DND-41 (cell line): ENCODE measurements around the gene CTNNA3.

ENCODE experiments used
- EZH2 ChIP-seq: IDR thresholded peaks from 3 replicates; pipeline ENCODE4 v1.6.1; 2012; ENCODE audit warnings: borderline replicate concordance, low read depth, mild to moderate bottlenecking, moderate library complexity, low read length, inconsistent platforms; ENCODE audit not compliant: severe bottlenecking
- TF ChIP-seq, protein P1 (sequence below): IDR thresholded peaks from 2 replicates; pipeline ENCODE4 v1.5.1; 2012; ENCODE audit warnings: borderline replicate concordance, low read length, moderate library complexity, mild to moderate bottlenecking; ENCODE audit not compliant: poor library complexity, severe bottlenecking; ENCODE audit errors: extremely low read depth

DNA sequence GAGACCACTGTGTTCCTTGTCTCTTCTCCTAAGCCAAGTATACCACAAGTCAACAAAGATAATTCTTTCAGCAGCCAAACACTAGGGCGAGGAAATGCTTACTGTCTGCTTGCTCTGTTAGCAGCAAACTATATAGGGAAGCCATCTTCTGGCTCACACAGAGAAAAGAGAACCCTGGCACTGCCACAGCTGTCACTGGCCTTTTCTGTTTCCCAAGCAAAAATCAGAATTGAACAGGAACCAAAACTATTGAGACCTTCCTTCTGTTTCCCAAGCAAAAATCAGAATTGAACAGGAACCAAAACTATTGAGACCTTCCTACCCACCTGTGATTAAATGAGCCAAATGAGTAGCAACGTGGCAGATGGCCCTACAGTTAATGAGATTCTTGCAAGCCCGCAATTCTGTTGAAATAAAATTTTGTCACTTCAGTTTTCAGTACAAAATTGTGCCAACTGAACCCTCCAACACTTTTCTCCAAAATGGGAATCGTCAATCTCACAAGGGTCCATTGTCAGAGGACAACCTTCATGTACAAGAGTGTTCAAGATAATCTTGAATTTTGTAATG lies 715.7 kb downstream of the CTNNA3 start:
- TF ChIP-seq, protein P1, sequence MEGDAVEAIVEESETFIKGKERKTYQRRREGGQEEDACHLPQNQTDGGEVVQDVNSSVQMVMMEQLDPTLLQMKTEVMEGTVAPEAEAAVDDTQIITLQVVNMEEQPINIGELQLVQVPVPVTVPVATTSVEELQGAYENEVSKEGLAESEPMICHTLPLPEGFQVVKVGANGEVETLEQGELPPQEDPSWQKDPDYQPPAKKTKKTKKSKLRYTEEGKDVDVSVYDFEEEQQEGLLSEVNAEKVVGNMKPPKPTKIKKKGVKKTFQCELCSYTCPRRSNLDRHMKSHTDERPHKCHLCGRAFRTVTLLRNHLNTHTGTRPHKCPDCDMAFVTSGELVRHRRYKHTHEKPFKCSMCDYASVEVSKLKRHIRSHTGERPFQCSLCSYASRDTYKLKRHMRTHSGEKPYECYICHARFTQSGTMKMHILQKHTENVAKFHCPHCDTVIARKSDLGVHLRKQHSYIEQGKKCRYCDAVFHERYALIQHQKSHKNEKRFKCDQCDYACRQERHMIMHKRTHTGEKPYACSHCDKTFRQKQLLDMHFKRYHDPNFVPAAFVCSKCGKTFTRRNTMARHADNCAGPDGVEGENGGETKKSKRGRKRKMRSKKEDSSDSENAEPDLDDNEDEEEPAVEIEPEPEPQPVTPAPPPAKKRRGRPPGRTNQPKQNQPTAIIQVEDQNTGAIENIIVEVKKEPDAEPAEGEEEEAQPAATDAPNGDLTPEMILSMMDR, result no peak
- no peak for TF ChIP-seq EZH2
